Body of pancreas (tissue), 4 donors: ENCODE results near the gene SPAG9.

Source experiments
- CTCF ChIP-seq, 7 experiments: fragments of 450-650 bp in 4 of 7; fragments of 200-600 bp in 3 of 7; sonication (generic) in 3 of 7; IDR thresholded peaks; one replicate each; pipeline ENCODE4 v1.5.1; 2016 to 2019; ENCODE audit warnings: antibody characterized with exemption in 7 of 7
- POLR2A ChIP-seq, 3 donors: fragments of 450-650 bp; IDR thresholded peaks; one replicate each; pipeline ENCODE4 v1.6.1; 2016; ENCODE audit warnings: antibody characterized with exemption in 3 of 3, mild to moderate bottlenecking in 2 of 3

- TF ChIP-seq POLR2A (IDR thresholded peaks at IDR 0.05), result no peak
- no peak for TF ChIP-seq CTCF (IDR thresholded peaks at IDR 0.05)
Observed at GRCh38 chr17:51087072-51087757, 33.5 kb downstream of the SPAG9 start.
